ENCODE data around the gene SUSD6. TPM values are rescaled to one million over a fixed set of nuclear protein-coding genes. Genes with fewer than 3 reads are reported as not detected.
"Not testable (repeated sequence)": the region's sequence is repeated elsewhere in the genome, so short reads cannot be mapped to it uniquely, and the experiment has no call there.

SUSD6 gene
- total and polyA plus RNA-seq, 2 experiments from 2014 or later = 2.8 to 3.4 TPM

DNA sequence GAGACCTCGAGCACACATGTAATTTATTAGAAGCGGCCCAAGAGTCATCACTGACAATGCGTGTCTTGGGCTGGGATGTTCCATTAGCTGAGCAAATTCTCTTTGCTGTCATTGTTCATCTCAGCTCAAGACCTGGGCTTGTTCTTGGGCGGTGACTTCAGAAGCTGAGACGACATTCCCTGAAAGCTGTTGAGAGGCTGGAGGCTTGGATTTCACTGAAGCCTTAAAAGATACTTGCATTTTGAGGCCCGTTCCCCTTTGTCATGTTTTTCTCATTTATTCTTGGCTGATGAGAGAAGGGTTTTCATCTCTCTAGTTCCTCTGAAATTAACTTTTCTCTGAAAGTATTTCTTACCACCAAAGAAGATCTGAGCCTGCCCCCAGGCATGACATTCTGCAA, 16.6 kb upstream of the SUSD6 start (continued):
- TF ChIP-seq, protein P1, sequence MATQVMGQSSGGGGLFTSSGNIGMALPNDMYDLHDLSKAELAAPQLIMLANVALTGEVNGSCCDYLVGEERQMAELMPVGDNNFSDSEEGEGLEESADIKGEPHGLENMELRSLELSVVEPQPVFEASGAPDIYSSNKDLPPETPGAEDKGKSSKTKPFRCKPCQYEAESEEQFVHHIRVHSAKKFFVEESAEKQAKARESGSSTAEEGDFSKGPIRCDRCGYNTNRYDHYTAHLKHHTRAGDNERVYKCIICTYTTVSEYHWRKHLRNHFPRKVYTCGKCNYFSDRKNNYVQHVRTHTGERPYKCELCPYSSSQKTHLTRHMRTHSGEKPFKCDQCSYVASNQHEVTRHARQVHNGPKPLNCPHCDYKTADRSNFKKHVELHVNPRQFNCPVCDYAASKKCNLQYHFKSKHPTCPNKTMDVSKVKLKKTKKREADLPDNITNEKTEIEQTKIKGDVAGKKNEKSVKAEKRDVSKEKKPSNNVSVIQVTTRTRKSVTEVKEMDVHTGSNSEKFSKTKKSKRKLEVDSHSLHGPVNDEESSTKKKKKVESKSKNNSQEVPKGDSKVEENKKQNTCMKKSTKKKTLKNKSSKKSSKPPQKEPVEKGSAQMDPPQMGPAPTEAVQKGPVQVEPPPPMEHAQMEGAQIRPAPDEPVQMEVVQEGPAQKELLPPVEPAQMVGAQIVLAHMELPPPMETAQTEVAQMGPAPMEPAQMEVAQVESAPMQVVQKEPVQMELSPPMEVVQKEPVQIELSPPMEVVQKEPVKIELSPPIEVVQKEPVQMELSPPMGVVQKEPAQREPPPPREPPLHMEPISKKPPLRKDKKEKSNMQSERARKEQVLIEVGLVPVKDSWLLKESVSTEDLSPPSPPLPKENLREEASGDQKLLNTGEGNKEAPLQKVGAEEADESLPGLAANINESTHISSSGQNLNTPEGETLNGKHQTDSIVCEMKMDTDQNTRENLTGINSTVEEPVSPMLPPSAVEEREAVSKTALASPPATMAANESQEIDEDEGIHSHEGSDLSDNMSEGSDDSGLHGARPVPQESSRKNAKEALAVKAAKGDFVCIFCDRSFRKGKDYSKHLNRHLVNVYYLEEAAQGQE (IDR thresholded peaks at IDR 0.05; ENCODE audit: unreplicated experiment) = no peak
- TF ChIP-seq EZH2 (IDR thresholded peaks at IDR 0.05; ENCODE audit: low read depth, unreplicated experiment) = no peak
- no peak for TF ChIP-seq JUNB (IDR thresholded peaks at IDR 0.05; ENCODE audit: unreplicated experiment)
- no peak for TF ChIP-seq NANOG (IDR thresholded peaks at IDR 0.05; ENCODE audit: borderline replicate concordance)
- no peak for TF ChIP-seq CREB1 (CRISPR knock-in tag; IDR thresholded peaks at IDR 0.05; ENCODE audit: low read depth)

DNA sequence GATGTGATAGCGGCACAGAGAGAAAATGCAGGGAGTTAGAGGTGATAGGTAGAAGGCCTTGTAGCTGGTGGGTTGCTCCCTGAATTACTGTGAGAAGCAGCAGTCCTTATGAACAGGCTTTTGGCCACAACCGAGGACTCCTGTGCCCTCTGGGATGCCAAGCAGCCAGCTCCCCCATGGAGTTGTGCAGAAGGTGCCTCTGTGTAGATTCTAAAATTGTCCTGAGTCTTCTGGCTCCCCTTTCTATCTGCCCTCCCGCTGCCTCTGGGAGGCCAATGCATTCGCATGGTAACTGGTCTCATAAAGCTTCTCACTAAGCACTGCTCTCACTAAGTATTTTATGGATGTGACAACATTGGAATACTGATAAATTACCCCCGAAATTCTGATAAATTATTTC, 16.1 kb upstream of the SUSD6 start:
- Histone ChIP-seq H3K27me3 (ENCODE audit: insufficient read depth) (no peaks in the 10 kb centered on the region), H4K20me1 (replicated peaks; ENCODE audit: insufficient read depth) (no peaks in the 10 kb centered on the region), H3K79me2 (replicated peaks; ENCODE audit: insufficient read depth) (no peaks in the 10 kb centered on the region), H3K27ac (ENCODE audit: low read depth) (no peak overlapping the region), H3K9me2 (ENCODE audit: insufficient read depth) (no peaks in the 10 kb centered on the region), H3K4me3 (no peak overlapping the region), H2AFZ (no peak overlapping the region), H3K4me1 (ENCODE audit: insufficient read depth) (no peaks in the 10 kb centered on the region), H3K36me3 (ENCODE audit: insufficient read depth) (no peaks in the 10 kb centered on the region), H3K4me2 (no peak overlapping the region), H3F3A (replicated peaks; ENCODE audit: low read depth) (no peaks in the 10 kb centered on the region)
- Mint-ChIP-seq H3K27me3 (ENCODE audit: insufficient read depth, low read depth, poor library complexity) (peaks cover 4% of the 10 kb centered on the region), H3K4me3 (no peak overlapping the region), H3K36me3 (ENCODE audit: low read depth) (no peaks in the 10 kb centered on the region), H3K9me3 (no peaks in the 10 kb centered on the region), H3K4me1 (peaks cover 2% of the 10 kb centered on the region; the same call in 1 of the 3 replicates), H3K27ac (no peak overlapping the region)
- no peak for TF ChIP-seq STAT1 (IDR thresholded peaks at IDR 0.05; ENCODE audit: unreplicated experiment)
- TF ChIP-seq, protein P2, sequence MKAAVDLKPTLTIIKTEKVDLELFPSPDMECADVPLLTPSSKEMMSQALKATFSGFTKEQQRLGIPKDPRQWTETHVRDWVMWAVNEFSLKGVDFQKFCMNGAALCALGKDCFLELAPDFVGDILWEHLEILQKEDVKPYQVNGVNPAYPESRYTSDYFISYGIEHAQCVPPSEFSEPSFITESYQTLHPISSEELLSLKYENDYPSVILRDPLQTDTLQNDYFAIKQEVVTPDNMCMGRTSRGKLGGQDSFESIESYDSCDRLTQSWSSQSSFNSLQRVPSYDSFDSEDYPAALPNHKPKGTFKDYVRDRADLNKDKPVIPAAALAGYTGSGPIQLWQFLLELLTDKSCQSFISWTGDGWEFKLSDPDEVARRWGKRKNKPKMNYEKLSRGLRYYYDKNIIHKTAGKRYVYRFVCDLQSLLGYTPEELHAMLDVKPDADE (IDR thresholded peaks at IDR 0.05) = no peak
- DNase-seq (ENCODE audit: low spot score) = no peak
- ATAC-seq = no peak

DNA sequence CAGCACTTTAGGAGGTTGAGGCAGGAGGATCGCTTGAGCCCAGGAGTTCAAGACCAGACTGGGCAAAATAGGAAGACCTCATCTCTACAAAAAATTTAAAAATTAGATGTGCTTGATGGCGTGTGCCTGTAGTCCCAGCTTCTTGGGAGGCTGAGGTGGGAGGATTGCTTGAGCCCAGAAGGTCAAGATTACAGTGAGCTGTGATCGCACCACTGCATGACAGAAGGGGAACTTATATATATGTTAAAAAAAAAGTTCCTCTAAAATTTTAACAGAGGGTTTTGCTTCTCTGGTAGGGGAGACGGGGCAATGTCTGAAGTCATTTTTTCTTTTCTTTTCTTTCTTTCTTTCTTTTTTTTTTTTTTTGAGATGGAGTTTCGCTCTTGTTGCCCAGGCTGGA, 12.0 kb upstream of the SUSD6 start:
- not testable (repeated sequence) for H3K9me3 Mint-ChIP-seq; H3K4me1 Mint-ChIP-seq; H3K36me3 ChIP-seq (ENCODE audit: insufficient read depth); H3K79me2 ChIP-seq (replicated peaks; ENCODE audit: insufficient read depth); H3K27me3 ChIP-seq (ENCODE audit: insufficient read depth); H2AFZ ChIP-seq; H3K27ac ChIP-seq (ENCODE audit: low read depth); H3K4me1 ChIP-seq (ENCODE audit: insufficient read depth); H3K27me3 Mint-ChIP-seq (ENCODE audit: insufficient read depth, low read depth, poor library complexity); H3K4me3 ChIP-seq; H3K36me3 Mint-ChIP-seq (ENCODE audit: low read depth); ATAC-seq; H4K20me1 ChIP-seq (replicated peaks; ENCODE audit: insufficient read depth); H3K27ac Mint-ChIP-seq; H3K9me2 ChIP-seq (ENCODE audit: insufficient read depth); H3K4me3 Mint-ChIP-seq; DNase-seq (ENCODE audit: low spot score); H3K4me2 ChIP-seq; H3F3A ChIP-seq (replicated peaks; ENCODE audit: low read depth)

All from GM23338 (cell line).